Measurements from ENCODE around the gene TOR2A.
"Not testable (repeated sequence)": the region's sequence is repeated elsewhere in the genome, so short reads cannot be mapped to it uniquely, and the experiment has no call there.

Gene TOR2A

GRCh38 chr9:127769101-127769500, 34.0 kb upstream of the TOR2A start:
- no peak for DNase-seq (ENCODE audit: low spot score)

- DNase-seq (ENCODE audit: low spot score), result no peak
Measured at GRCh38 chr9:127768698-127769097, 33.6 kb upstream of the TOR2A start.

GRCh38 chr9:127767909-127768331, 32.8 kb upstream of the TOR2A start:
- peak; percentile 63 for DNase-seq (ENCODE audit: low spot score)

- no peak for DNase-seq (ENCODE audit: low spot score)
Measured at GRCh38 chr9:127767410-127767809, 32.3 kb upstream of the TOR2A start.

- no peak for DNase-seq (ENCODE audit: low spot score)
Measured at GRCh38 chr9:127765418-127765817, 30.3 kb upstream of the TOR2A start.

- no peak for DNase-seq (ENCODE audit: low spot score)
Measured at GRCh38 chr9:127763918-127764384, 28.9 kb upstream of the TOR2A start.

GRCh38 chr9:127762111-127762676, 27.1 kb upstream of the TOR2A start:
- no peak for DNase-seq (ENCODE audit: low spot score)

GRCh38 chr9:127761491-127761956, 26.4 kb upstream of the TOR2A start:
- DNase-seq (ENCODE audit: low spot score), result peak; percentile 70

- no peak for DNase-seq (ENCODE audit: low spot score)
Measured at GRCh38 chr9:127761061-127761460, 26.0 kb upstream of the TOR2A start.

GRCh38 chr9:127758843-127759242, 23.7 kb upstream of the TOR2A start:
- DNase-seq (ENCODE audit: low spot score), result no peak

- DNase-seq (ENCODE audit: low spot score), result not testable (repeated sequence)
Measured at GRCh38 chr9:127756776-127757175, 21.7 kb upstream of the TOR2A start.

- DNase-seq (ENCODE audit: low spot score), result no peak
Measured at GRCh38 chr9:127756233-127756632, 21.1 kb upstream of the TOR2A start.

GRCh38 chr9:127755061-127756060, 20.3 kb upstream of the TOR2A start:
- DNase-seq (ENCODE audit: low spot score), result peak; percentile 68

- DNase-seq (ENCODE audit: low spot score), result peak; percentile 81
Measured at GRCh38 chr9:127754099-127755060, 19.3 kb upstream of the TOR2A start.

- no peak for DNase-seq (ENCODE audit: low spot score)
Measured at GRCh38 chr9:127753622-127754021, 18.5 kb upstream of the TOR2A start.

GRCh38 chr9:127753148-127753547, 18.1 kb upstream of the TOR2A start:
- no peak for DNase-seq (ENCODE audit: low spot score)

GRCh38 chr9:127751269-127752054, 16.4 kb upstream of the TOR2A start:
- DNase-seq (ENCODE audit: low spot score), result no peak

- no peak for DNase-seq (ENCODE audit: low spot score)
Measured at GRCh38 chr9:127749090-127749787, 14.1 kb upstream of the TOR2A start.

GRCh38 chr9:127746959-127747569, 12.0 kb upstream of the TOR2A start:
- DNase-seq (ENCODE audit: low spot score), result no peak

Measured in SK-N-DZ (cell line).